K562 (cell line): ENCODE measurements around the gene CTRB2. TPM values are rescaled to one million over a fixed set of nuclear protein-coding genes. Genes with fewer than 3 reads are reported as not detected.

Source experiments
- ATAC-seq: fragments of 200-7000 bp; cut with Tn5 transposase; 3 replicates; pipeline ENCODE4 v1.9.1; 2020; ENCODE audit warnings: moderate library complexity
- BruUV-seq: library from RNA; stranded (reverse); fragments of 400-500 nt; replicated peaks from 2 replicates; lab custom pipeline; 2021; lab: Mats Ljungman, UMichigan
- CTCF ChIA-PET: fragments of 300-600 bp; formaldehyde crosslinking; extraction: SDS; loops from one replicate; lab custom pipeline; 2021; ENCODE audit warnings: low intra/inter-chr PET ratio; lab: Yijun Ruan, JAX
- POLR2A ChIA-PET: fragments of 300-600, 350-650 bp; sonication (Branson Sonifier 250); formaldehyde crosslinking; extraction: SDS; loops from one replicate; lab custom pipeline; 2021; ENCODE audit warnings: antibody characterized with exemption, inconsistent platforms; lab: Yijun Ruan, JAX
- DNase-seq, 4 experiments: peaks; one replicate each; pipeline versions ENCODE4 v3.0.0 to v3.0.0-alpha.2; 2011 to 2018; ENCODE audit warnings: low spot score in 3 of 4, mixed read lengths in 3 of 4; ENCODE audit errors: extremely low read depth in 1 of 4
- FAIRE-seq: peaks from 2 replicates; lab custom pipeline; 2011; peaks lifted over from hg19 to GRCh38; lab: Jason Lieb, UNC
- H2AFZ ChIP-seq: 2 replicates; pipeline ENCODE4 v1.6.0; 2011; ENCODE audit warnings: low read depth, low read length, control low read depth, inconsistent platforms
- H3K27ac ChIP-seq: fragments of 200-600 bp; 3 replicates; pipeline ENCODE4 v1.8.0; 2011; ENCODE audit warnings: low read depth, mild to moderate bottlenecking, control low read depth, inconsistent platforms, low read length, moderate library complexity, mixed read lengths; ENCODE audit errors: extremely low read depth
- H3K27me3 ChIP-seq, 2 experiments: fragments of 300-600 bp in 1 of 2; 2 replicates in 1 of 2; 3 replicates in 1 of 2; pipeline versions ENCODE4 v1.6.0 to v1.8.0; 2011; ENCODE audit warnings: inconsistent platforms in 2 of 2, low read length in 2 of 2, mild to moderate bottlenecking in 1 of 2, mixed read lengths in 1 of 2, moderate library complexity in 1 of 2; ENCODE audit not compliant: control insufficient read depth in 2 of 2, insufficient read depth in 2 of 2
- H3K36me3 ChIP-seq: fragments of 300-600 bp; 3 replicates; pipeline ENCODE4 v1.8.0; 2011; ENCODE audit warnings: mild to moderate bottlenecking, low read length, inconsistent platforms; ENCODE audit not compliant: control insufficient read depth, insufficient read depth
- H3K4me1 ChIP-seq, 2 experiments: fragments of 200-600 bp in 1 of 2; replicated peaks in 1 of 2; 2 replicates in 1 of 2; 3 replicates in 1 of 2; pipeline versions ENCODE4 v1.5.1 to v1.8.0; 2011; ENCODE audit warnings: inconsistent platforms in 2 of 2, low read length in 2 of 2, mild to moderate bottlenecking in 1 of 2, mixed read lengths in 1 of 2, moderate library complexity in 1 of 2; ENCODE audit not compliant: control insufficient read depth in 2 of 2, insufficient read depth in 2 of 2
- H3K4me2 ChIP-seq: 2 replicates; pipeline ENCODE4 v1.6.1; 2011; ENCODE audit warnings: low read length, control low read depth, inconsistent platforms, mixed read lengths; ENCODE audit not compliant: insufficient read depth
- H3K4me3 ChIP-seq: fragments of 200-600 bp; sonication (generic), shearing (Covaris generic); 2 replicates; pipeline ENCODE4 v1.5.1; 2016; ENCODE audit warnings: control low read depth, inconsistent platforms
- H3K79me2 ChIP-seq: fragments of 200-600 bp; 3 replicates; pipeline ENCODE4 v1.8.0; 2011; ENCODE audit warnings: low read length, inconsistent platforms; ENCODE audit not compliant: control insufficient read depth, insufficient read depth
- H3K9ac ChIP-seq, 2 experiments: 2 replicates each; pipeline versions ENCODE4 v1.6.0 to v1.6.1; 2011; ENCODE audit warnings: low read depth in 2 of 2, low read length in 2 of 2, control low read depth in 1 of 2, inconsistent platforms in 1 of 2, mild to moderate bottlenecking in 1 of 2, mixed read lengths in 1 of 2; ENCODE audit not compliant: insufficient read depth in 1 of 2
- H3K9me1 ChIP-seq: one replicate; pipeline ENCODE4 v1.6.0; 2011; ENCODE audit warnings: inconsistent platforms, mild to moderate bottlenecking, low read length, moderate library complexity; ENCODE audit not compliant: control insufficient read depth, insufficient read depth
- H3K9me3 ChIP-seq: replicated peaks from 2 replicates; pipeline ENCODE4 v1.5.1; 2011; ENCODE audit warnings: low read depth, low read length, inconsistent platforms; ENCODE audit not compliant: control insufficient read depth, insufficient read depth
- H4K20me1 ChIP-seq: replicated peaks from 2 replicates; pipeline ENCODE4 v1.6.1; 2011; ENCODE audit warnings: low read length, inconsistent platforms, mixed read lengths; ENCODE audit not compliant: control insufficient read depth, insufficient read depth
- ARNT ChIP-seq, 2 experiments: fragments of 450-650 bp; IDR thresholded peaks; 2 replicates each; pipeline ENCODE4 v1.6.1; 2016; ENCODE audit warnings: mild to moderate bottlenecking in 1 of 2
- CBFB ChIP-seq: sonication (generic); formaldehyde crosslinking; IDR thresholded peaks from 2 replicates; pipeline ENCODE4 v1.4.0; 2020; ENCODE audit warnings: mild to moderate bottlenecking, missing genetic modification reagents
- HNRNPK ChIP-seq: fragments of 200-400 bp; formaldehyde crosslinking; IDR thresholded peaks from one replicate; pipeline ENCODE4 v1.6.1; 2018; ENCODE audit warnings: mild to moderate bottlenecking, low read depth, low read length; ENCODE audit not compliant: poor library complexity, severe bottlenecking
- NFIX ChIP-seq: fragments of 250-450 bp; sonication (Bioruptor Pico); IDR thresholded peaks from 2 replicates; pipeline ENCODE4 v1.4.0; 2020; ENCODE audit warnings: low read depth, mild to moderate bottlenecking, moderate library complexity
- POLR2A ChIP-seq: fragments of 450-650 bp; conservative IDR thresholded peaks from 2 replicates; pipeline ENCODE4 v1.6.1; 2016
- POLR2AphosphoS2 ChIP-seq: IDR thresholded peaks from 2 replicates; pipeline ENCODE4 v1.6.1; 2012; ENCODE audit warnings: low read length, improper control_type of control experiment
- WGBS: fragments of 100-300 bp; shearing (Covaris generic); methylation state at CpG from one replicate; pipeline ENCODE4 v1.1.6; 2016; ENCODE audit warnings: low coverage, mixed read lengths; ENCODE audit not compliant: insufficient coverage; ENCODE audit errors: missing lambda C conversion rate; 5-methylcytosine and 5-hydroxymethylcytosine counted together
- in situ Hi-C: fragments of 300-500 bp; cut with MboI; formaldehyde crosslinking; loops from 4 replicates; pipeline ENCODE4 v1.15.0; 2018; ENCODE audit warnings: inconsistent platforms, mixed read lengths
- intact Hi-C: fragments of 100-400 bp; cut with micrococcal nuclease; formaldehyde crosslinking; loops from 2 replicates; pipeline ENCODE4 v1.14.2; 2022
- polyA plus RNA-seq, 8 experiments: library from polyadenylated mRNA; depleted of rRNA in 4 of 8; stranded (reverse) in 5 of 8; unstranded in 3 of 8; fragments of >200 nt; fragmentation: Nextera tagmentation in 2 of 8; fragmentation: Illumina TruSeq in 1 of 8; extraction: Ambion mirVana in 2 of 8; extraction: Trizol in 1 of 8; gene quantifications; 2 replicates each; pipeline versions ENCODE4 v1.2.1 to v1.2.3, GENCODE V29; 2011 to 2014; ENCODE audit warnings: inconsistent platforms in 1 of 8, missing spikeins in 1 of 8
- total RNA-seq, 7 experiments: library from RNA; depleted of rRNA in 6 of 7; stranded (reverse); fragments of >200 nt in 6 of 7; fragmentation: Illumina TruSeq in 2 of 7; extraction: Trizol in 2 of 7; gene quantifications; 2 replicates each; pipeline versions ENCODE4 v1.2.1 to v1.2.3, GENCODE V29; 2011 to 2021; ENCODE audit warnings: low replicate concordance in 1 of 7
- TF ChIP-seq, protein P1 (sequence below): fragments of 450-650 bp; IDR thresholded peaks from 2 replicates; pipeline ENCODE4 v1.6.1; 2018; ENCODE audit not compliant: partially characterized antibody

The CTRB2 gene
- total and polyA plus RNA-seq, 9 of the 15 experiments (the other 6 are each of a cell fraction or from before 2014, with no cell fraction given) = 5.1 TPM; not detected in 8

DNA sequence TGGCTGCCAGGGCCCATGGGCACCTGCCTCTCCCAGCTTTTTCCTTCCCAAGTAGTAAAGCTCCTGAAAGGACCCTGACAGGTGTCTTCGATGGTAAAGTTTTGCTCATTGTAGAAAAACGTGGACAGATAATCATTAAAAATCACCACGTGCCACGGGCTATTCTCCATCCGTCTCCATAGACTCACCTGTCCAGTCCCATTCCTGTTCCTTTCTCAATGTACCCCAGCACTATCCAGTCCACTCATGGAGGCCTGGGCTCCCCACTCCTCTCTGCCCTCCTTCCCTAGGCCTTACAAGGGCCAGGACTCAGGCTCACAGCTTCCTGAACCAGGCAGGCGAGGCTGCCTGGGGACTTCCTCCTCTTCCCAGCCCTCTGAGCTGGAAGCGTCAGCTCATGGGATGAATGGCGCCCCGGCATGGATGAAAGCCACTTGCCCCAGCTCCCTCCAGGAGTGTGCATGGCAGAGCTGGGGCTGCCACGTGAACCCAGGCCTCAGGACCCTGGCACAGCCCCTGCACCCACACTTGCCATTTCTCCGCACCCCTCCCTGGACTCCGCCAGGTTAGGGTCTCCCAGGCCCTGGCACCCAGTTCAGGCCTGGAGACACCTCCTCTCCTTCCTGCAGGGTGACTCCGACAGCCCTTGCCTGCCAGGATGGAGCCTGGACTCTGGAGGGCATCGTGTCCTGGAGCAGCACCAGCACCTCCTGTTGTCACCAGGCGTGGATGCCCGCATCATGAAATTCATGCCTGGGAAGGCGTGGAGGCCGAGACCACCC, 20.6 kb upstream of the CTRB2 start:
- TF ChIP-seq ARNT (IDR thresholded peaks at IDR 0.05) (no peak), POLR2A (0 out of 2 replicates have a peak, but pooled peaks have one; percentile 26), NFIX (CRISPR knock-in tag) (no peak), HNRNPK (no peak), POLR2AphosphoS2 (peak; percentile 66; the same call in 1 of the 2 replicates), CBFB (no peak)
- TF ChIP-seq, protein P1, sequence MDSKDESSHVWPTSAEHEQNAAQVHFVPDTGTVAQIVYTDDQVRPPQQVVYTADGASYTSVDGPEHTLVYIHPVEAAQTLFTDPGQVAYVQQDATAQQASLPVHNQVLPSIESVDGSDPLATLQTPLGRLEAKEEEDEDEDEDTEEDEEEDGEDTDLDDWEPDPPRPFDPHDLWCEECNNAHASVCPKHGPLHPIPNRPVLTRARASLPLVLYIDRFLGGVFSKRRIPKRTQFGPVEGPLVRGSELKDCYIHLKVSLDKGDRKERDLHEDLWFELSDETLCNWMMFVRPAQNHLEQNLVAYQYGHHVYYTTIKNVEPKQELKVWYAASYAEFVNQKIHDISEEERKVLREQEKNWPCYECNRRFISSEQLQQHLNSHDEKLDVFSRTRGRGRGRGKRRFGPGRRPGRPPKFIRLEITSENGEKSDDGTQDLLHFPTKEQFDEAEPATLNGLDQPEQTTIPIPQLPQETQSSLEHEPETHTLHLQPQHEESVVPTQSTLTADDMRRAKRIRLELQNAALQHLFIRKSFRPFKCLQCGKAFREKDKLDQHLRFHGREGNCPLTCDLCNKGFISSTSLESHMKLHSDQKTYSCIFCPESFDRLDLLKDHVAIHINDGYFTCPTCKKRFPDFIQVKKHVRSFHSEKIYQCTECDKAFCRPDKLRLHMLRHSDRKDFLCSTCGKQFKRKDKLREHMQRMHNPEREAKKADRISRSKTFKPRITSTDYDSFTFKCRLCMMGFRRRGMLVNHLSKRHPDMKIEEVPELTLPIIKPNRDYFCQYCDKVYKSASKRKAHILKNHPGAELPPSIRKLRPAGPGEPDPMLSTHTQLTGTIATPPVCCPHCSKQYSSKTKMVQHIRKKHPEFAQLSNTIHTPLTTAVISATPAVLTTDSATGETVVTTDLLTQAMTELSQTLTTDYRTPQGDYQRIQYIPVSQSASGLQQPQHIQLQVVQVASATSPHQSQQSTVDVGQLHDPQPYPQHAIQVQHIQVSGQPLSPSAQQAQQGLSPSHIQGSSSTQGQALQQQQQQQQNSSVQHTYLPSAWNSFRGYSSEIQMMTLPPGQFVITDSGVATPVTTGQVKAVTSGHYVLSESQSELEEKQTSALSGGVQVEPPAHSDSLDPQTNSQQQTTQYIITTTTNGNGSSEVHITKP = no peak
- 0 out of 2 replicates have a peak, but pooled peaks cover 10% of the 10 kb centered on the region for H4K20me1 ChIP-seq
- WGBS = 51% methylated on average over 18 of the region's 18 CpGs
- no peak overlapping the region for H2AFZ ChIP-seq
- DNase-seq (no peak), FAIRE-seq (no peak), ATAC-seq (peak; percentile 5; the same call in 1 of the 3 replicates)
- intact Hi-C loops (no loop called here), in situ Hi-C loops (no loop called here)
- H3K36me3 ChIP-seq = peaks cover 6% of the 10 kb centered on the region; the same call in 1 of the 3 replicates
- no peaks in the 10 kb centered on the region for H3K9me3 ChIP-seq
- BruUV-seq = no TSS peak
- peaks cover 0 to 17% of the 10 kb centered on the region in 2 experiments; a peak in 1 of 5 replicates for H3K4me1 ChIP-seq
- ChIA-PET POLR2A (interaction anchor here (0.6 to 1.8 kb wide), 3 partner anchors 12 to 290 kb away, joined by 3 to 5 read pairs (median 3); no protein-coding TSS in a partner anchor), CTCF (no interaction called here)
- H3K4me3 ChIP-seq = no peak overlapping the region
- H3K4me2 ChIP-seq = no peak overlapping the region
- H3K9ac ChIP-seq = peak overlapping the region in 1 of 2 experiments; percentile 58; a peak in 2 of 4 replicates
- no peaks in the 10 kb centered on the region for H3K79me2 ChIP-seq
- H3K27me3 ChIP-seq = peaks cover 8 to 13% of the 10 kb centered on the region in 2 experiments; a peak in 3 of 5 replicates
- H3K27ac ChIP-seq = no peak overlapping the region
- no peaks in the 10 kb centered on the region for H3K9me1 ChIP-seq
